Fibroblast of pulmonary artery (primary cell): ENCODE data around the gene ETS2.
"Not testable (repeated sequence)": the region's sequence is repeated elsewhere in the genome, so short reads cannot be mapped to it uniquely, and the experiment has no call there.

Source experiments
- DNase-seq: peaks from one replicate; pipeline ENCODE4 v3.0.0-alpha.2; 2010; ENCODE audit warnings: low read depth
- H3K4me3 ChIP-seq: replicated peaks from 2 replicates; pipeline ENCODE4 v1.5.1; 2011; ENCODE audit warnings: low read depth, mild to moderate bottlenecking, control low read depth, low read length, moderate library complexity
- CTCF ChIP-seq: IDR thresholded peaks from 2 replicates; pipeline ENCODE4 v1.5.1; 2011; ENCODE audit warnings: mild to moderate bottlenecking, control low read depth, low read length, inconsistent platforms; ENCODE audit errors: missing control alignments

ETS2 gene

GRCh38 chr21:38821248-38821647 lies 15.5 kb downstream of the ETS2 start:
- no peak for TF ChIP-seq CTCF
- DNase-seq: no peak
- no peak overlapping the region for H3K4me3 ChIP-seq

GRCh38 chr21:38821959-38822682 lies 16.4 kb downstream of the ETS2 start:
- DNase-seq: no peak
- H3K4me3 ChIP-seq: no peak overlapping the region
- TF ChIP-seq CTCF: no peak

- no peak overlapping the region for H3K4me3 ChIP-seq
- no peak for DNase-seq
- no peak for TF ChIP-seq CTCF
Observed at GRCh38 chr21:38822778-38823238, 17.1 kb downstream of the ETS2 start.

- DNase-seq: no peak
- no peak for TF ChIP-seq CTCF
- H3K4me3 ChIP-seq: no peak overlapping the region
Observed at GRCh38 chr21:38823737-38824123, 18.0 kb downstream of the ETS2 start.

GRCh38 chr21:38824124-38824822 lies 18.5 kb downstream of the ETS2 start:
- no peak for DNase-seq
- H3K4me3 ChIP-seq: no peak overlapping the region
- no peak for TF ChIP-seq CTCF

GRCh38 chr21:38825269-38825668 lies 19.5 kb downstream of the ETS2 start:
- no peak for DNase-seq
- no peak for TF ChIP-seq CTCF
- H3K4me3 ChIP-seq: no peak overlapping the region

- no peak for TF ChIP-seq CTCF
- no peak overlapping the region for H3K4me3 ChIP-seq
- DNase-seq: no peak
Observed at GRCh38 chr21:38825921-38826320, 20.2 kb downstream of the ETS2 start.

GRCh38 chr21:38828111-38828510 lies 22.4 kb downstream of the ETS2 start:
- not testable (repeated sequence) for DNase-seq, H3K4me3 ChIP-seq
